ENCODE measurements around the gene GATAD2A.

GATAD2A gene

DNA sequence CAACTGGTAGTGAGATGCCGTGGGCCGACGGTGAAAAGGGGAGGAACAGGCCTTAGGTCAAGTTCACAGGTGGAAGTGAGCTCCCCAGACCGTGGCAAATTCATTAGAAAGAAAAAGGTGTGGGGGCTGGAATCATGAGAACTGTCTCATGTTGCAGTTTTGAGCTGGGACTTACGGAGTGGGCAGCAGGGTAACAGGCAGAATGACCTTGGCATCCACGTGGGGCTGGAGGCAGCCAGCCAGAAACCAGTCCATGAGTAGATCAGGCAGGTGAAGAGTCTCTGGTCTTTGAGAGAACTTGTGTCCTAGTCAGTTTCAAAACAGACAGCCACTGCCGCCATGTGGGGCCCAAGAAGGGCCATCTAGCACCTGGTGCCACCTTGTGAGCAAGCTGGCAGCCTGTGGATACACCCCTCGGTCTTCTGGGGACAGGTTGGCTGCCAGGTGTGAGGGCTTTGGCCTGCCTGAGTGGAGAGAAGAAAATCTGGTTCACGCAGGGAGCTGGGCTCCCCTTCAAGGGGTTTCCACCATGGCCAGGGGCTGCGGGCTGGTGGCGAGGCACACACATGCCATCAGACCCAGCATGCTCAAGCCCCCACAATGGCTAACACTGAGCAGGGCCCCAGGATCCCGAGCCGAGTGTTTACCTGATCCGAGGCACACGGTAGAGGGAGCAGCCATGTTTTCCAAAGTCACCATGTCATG is 86.0 kb downstream of the GATAD2A start:
- DNase-seq = no peak

DNA sequence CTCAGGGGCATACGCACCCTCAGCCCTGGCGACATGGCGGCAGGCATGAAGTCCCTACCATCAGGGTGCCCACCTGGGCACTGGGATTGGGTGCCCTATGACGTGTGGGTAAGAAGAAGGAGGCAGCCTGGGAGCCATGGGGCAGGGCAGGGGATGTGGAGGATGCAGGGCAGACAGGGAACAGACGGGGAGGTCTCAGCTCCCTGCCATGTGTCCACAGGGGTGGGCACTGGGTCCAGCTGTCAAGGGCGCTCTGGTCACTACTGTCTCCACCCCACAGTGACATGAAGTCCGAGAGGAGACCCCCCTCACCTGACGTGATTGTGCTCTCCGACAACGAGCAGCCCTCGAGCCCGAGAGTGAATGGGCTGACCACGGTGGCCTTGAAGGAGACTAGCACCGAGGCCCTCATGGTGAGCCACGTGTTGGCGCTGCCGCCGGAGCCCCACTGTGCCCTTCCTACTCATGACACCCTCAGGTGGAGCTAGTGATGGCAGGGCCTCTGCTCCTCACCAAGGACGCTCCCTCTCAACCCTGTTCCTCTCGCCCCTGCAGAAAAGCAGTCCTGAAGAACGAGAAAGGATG is 86.6 kb downstream of the GATAD2A start:
- no peak for DNase-seq

DNA sequence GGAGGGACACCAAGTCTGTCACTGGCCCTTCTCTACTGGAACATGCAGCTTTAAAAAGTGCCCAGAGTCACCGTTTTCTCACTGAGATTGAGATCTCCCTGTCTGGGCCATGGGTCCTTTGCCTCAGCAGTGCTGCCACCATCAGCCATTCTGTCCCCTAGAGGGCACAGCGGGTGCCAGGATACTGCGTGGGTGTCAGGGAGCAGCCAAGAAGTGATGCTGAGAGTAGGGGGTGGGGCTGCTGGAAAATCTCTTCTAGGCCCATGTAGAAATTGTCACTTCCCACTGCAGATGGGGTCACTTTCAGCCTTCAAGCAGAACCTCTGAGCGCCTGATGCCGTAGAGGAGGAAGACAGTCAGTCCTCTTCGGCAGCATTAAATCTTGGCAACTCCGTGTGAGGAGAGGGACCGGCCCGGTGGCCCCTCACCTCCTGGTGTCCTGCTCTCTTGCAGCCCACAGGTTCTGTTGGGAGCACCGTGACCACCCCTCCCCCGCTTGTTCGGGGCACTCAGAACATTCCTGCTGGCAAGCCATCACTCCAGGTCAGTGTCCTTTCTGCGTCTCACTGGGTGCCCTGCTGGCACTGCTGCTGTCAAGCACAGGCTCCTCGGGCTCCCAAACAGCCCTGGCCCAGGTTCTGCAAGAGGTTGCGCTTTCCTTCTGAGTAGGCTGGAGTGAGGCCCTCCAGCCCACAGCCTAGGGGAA is 88.5 kb downstream of the GATAD2A start:
- DNase-seq = no peak

DNA sequence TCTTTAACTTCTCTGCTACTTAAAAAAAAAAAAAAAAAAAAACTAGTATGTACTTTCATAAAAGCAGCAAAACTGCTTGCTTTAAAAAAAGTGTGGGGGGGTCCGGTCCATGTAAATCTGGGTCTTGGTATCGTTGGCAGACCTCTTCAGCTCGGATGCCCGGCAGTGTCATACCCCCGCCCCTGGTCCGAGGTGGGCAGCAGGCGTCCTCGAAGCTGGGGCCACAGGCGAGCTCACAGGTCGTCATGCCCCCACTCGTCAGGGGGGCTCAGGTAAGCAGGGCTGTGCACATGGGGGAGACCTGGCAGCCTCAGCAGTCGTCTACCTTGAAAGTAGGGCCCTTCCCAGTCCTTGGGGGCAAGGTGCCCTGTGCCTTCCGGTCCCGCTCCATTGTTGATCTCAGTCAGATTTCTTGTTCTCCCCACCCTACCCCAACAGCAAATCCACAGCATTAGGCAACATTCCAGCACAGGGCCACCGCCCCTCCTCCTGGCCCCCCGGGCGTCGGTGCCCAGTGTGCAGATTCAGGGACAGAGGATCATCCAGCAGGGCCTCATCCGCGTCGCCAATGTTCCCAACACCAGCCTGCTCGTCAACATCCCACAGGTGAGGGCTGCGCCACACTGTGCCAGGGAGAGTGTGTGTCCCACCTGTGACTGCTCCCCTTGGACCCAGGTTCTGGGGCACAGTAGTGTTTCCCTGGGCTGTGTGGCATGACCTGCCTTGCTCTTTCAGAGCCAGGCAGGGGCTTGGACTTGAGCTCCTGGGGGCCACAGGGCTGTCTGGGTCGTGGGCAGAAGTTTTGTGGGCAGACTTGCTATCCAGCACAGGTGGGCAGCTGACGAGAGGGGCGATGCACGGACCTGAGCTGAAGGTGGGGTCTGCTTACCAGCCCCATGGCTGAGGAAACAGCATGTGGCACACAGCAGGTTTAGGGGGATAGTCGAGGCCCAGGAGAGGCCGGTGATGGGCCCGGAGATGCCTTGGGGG is 90.4 kb downstream of the GATAD2A start:
- DNase-seq = no peak

DNA sequence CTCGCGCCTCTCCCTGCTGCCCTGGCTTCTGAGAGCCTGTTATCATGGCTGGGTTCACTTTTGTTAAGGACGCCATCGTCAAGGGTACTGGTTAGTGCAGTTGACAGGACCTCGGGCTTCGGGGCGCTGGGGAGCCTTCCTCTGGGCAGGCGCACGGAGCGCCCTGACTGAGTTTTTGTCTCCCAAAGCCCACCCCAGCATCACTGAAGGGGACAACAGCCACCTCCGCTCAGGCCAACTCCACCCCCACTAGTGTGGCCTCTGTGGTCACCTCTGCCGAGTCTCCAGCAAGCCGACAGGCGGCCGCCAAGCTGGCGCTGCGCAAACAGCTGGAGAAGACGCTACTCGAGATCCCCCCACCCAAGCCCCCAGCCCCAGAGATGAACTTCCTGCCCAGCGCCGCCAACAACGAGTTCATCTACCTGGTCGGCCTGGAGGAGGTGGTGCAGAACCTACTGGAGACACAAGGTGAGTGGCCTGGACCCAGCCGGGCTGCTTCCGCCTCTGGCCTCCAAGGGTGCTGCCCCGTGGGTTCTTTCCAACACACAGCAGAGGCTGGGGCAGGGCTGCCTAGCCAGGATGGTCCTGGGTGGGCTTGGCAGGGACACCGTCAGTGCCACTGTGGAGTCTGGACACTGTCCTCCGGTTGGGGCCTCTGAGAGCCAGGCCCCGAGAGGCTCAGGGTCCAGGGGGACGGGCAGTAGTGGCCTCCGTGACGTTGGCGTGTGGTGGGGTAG is 92.9 kb downstream of the GATAD2A start:
- DNase-seq = no peak

DNA sequence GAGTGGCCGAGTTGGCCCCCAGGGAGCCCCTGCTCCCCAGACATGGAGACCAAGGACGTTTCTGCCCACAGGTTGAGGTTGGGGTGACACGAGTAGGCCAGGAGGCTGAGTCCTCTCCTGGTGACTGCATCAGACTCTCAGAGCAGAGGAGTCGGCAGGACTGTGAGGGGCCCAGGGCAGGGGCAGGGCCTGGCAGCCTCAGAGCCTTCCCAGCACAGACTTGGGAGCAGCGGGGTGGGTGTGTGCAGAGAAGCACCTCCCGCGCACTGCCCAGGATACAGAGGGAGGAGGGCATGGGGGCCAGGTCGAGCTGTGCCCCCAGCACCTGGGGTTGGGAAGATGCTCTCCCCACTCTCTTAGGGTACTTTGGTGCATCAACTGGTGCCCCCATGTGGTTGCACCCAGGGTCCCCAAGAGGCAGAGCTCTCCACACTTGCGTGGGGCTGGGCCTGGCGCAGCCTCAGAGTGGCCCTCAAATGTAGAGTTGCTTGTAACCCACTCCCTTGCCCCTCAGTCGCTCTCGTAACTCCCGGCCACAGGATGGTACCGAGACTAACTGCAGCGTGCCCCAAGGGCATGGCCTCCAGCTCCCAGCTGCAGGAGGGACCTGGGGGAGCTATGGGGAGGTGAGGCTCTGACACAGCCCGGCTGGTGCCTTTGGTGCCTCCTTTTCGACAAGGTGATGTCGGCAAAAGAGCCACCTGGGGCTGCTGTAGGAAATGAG is 94.0 kb downstream of the GATAD2A start:
- no peak for DNase-seq

DNA sequence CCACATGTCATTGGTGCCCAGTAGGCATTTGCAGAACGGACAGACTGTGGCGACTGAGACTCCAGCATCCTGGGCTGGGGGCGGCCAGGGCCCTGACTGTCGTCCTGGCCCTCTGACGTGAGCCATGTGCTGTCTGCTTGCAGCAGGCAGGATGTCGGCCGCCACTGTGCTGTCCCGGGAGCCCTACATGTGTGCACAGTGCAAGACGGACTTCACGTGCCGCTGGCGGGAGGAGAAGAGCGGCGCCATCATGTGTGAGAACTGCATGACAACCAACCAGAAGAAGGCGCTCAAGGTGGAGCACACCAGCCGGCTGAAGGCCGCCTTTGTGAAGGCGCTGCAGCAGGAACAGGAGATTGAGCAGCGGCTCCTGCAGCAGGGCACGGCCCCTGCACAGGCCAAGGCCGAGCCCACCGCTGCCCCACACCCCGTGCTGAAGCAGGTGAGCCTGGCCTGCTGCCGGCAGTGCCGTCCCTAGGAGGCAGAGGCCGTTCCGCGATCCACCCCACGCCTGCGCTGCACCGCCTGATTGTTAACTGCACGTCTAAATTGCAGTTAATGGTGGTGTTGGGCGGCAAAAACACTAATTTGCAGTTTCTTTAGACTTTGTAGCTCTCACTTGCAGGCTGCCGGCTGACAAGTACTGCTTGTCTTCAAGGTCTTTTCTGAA is 95.6 kb downstream of the GATAD2A start:
- no peak for DNase-seq

DNA sequence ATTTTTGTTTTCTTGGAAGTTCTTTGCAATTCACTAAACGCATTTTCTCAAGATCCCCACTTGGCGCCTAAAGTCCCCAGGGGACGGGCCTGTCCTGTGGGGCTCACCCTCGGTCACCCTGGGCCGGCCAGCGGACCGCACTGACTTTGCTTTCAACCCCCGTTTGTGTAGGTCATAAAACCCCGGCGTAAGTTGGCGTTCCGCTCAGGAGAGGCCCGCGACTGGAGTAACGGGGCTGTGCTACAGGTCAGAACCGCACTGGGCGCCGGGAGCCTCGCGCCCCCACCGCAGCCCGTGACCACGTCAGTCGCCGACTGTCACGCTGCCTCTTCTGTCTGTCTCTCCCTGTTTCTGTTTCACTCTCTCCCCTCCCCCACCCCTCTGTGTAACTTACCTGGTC is 96.3 kb downstream of the GATAD2A start:
- no peak for DNase-seq

DNA sequence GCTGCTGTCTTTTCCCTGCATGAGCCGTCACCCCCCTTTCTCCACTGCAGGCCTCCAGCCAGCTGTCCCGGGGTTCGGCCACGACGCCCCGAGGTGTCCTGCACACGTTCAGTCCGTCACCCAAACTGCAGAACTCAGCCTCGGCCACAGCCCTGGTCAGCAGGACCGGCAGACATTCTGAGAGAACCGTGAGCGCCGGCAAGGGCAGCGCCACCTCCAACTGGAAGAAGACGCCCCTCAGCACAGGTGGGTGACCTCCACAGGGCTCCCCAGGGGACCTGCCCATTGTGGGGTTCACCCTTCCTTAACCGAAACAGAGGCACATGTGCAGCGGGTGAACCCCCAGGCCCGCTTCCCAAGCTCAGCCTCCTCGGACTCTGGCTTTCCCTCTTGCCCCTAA is 96.8 kb downstream of the GATAD2A start:
- DNase-seq = no peak

DNA sequence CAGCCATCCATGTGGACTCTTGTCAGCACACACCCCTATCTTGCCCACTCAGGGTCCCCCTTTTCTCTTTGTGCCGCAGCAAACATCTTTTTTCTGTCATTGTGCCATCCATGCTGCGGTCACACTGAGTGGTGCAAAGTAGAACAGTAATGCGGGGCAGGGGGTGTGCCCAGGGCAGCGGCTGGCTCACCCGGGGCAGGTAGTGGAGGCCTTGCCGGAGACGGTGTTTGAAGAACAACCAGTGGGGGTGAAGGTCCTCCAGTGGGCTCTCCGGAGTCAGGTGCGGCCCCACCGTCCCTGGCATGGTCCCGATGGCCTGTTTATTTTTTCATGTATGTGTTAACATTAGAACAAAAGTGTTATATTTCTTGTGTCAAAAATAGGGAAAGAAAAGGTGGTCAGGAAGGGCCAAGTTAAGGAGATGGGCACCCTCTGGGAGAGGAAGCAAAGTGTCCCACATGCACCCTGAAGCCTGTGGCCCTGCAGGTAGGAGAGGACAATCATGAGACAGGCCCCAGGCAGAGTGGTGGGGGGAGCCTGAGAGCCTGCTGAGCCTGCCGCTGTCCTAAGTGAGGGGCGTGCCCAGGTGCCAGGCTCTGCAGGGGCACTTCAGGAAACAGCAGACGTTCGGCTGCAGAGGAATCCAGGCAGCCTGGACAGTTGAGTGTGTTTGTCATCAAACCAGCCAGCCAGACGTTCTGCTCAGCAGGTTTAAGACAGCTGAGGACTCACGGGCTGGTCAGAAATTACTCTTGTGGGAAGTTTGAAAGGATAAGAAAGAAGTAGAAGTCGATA is 97.5 kb downstream of the GATAD2A start:
- DNase-seq = no peak

DNA sequence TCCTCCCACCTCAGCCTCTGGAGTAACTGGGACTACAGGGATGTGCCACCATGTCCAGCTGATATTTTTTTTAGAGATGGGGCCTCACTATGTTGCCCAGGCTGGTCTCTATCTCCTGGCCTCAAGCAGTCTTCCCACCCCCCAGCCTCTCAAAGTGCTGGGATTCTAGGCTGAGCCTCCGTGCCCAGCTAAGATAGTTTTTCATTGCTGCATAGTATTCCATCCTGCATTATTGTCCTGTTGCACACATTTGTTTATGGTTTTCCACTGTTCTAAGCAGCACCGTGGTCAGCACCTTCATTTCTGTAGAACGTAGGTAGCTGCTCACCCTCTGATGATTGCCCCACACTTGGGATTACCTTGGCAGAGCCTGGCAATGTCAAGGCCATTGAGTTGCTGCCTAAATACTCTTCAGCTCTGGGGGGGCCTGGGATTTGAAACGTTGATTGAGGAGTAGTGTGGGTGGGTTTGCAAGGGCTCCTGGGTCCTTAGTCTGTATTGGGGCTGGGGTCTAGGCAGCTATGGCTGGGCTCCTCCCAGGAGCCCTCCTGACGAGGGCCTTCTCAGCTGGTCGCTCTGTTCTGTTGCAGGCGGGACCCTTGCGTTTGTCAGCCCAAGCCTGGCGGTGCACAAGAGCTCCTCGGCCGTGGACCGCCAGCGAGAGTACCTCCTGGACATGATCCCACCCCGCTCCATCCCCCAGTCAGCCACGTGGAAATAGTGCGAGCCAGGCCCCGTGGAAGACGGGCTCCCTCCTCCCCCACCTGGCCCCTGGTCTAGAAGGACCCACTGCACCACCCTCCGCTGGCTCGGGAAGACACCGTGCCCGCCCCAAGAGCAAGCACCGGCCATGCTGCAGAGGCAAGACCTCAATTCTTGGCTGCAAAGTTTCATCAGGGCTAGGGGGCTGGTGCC is 99.5 kb downstream of the GATAD2A start:
- no peak for DNase-seq

DNA sequence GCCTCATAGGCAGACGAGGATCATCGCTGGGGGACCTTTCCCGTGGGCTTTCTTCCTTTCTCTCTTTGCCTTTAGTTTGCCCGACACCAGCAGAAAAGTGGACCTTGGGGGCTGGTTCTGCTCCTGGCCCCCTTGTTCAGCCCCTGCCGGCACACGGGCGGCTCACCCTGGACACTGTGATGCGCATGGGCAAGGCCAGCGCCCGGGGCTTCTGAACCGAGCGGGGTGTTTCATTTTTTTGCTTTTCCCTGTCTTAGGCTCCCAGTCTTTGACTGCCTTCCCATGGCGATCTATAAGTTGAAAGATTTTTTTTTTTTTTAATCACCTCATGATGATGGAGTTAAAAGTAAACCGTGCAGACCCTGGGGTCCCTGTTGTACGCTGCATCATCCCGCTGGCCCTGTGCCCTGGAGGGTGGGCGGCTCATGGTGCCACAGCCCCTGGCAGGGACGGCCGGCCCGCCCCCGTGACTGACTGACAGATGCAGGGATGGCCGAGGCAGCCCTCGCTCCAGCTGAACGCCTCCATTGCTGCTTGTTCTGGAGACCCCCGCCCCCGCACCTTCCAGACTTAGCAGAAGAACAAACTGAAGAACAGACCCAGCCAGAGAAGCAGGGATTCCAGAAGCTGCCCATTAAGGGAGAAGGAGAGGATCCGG is 100.3 kb downstream of the GATAD2A start:
- DNase-seq = no peak

DNA sequence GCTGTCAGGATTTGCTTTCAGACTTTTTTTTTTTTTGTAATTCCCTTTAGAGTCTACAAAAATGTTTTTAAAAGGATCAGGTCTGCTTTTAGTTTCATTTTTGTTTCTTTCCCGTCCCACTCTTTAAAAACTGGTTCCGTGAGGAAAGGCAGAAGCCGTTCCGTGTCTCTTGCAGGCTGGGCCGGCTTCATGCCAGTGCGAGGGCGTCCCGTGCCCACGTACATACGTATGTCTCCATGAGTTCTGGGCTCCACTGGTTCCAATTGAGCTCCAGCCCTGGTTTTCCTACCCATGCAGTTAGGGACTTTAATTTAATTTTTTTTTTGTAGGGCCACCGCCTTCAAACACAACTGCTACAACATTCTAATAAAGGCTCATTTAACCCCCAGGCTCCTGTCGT is 101.1 kb downstream of the GATAD2A start:
- DNase-seq = no peak

DNA sequence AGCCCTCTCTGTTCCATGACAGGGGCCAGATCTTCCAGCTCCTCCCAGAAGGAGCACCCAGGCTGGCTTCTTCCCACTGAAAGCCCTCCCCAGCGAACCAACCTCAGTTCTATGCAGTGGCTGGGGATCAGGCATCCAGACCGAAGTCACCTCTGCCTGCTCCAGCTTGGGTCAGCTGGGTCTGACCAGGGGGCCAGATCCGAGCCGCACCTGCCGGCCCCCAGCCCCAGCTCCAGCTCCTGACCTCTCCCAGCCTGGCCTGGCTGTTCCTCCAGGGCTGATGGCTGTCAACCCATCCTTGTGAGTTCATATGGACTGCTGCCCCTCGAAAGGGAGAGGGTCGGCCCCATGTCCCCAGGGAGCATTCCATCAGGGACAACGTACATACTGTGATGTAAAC is 101.9 kb downstream of the GATAD2A start:
- DNase-seq = no peak

DNA sequence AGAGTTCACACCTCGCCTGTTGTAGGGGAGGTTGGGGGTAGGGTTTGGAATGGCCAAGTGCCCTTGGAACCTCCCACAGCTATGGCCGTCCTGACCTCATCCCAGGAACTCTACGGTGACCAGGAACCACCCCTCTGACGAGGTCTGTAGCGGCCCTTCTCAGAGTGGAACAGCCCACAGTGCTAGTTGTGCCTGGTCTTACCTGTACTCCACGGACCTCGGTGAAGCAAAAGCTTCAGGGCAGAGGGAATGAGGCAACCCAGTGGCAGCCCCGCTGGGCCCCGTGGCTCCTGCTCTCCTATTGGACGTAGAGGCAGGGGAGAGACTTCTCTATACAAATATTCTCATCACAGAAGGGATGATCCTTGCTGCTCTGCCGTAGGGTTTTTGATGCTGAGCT is 102.7 kb downstream of the GATAD2A start:
- no peak for DNase-seq

DNA sequence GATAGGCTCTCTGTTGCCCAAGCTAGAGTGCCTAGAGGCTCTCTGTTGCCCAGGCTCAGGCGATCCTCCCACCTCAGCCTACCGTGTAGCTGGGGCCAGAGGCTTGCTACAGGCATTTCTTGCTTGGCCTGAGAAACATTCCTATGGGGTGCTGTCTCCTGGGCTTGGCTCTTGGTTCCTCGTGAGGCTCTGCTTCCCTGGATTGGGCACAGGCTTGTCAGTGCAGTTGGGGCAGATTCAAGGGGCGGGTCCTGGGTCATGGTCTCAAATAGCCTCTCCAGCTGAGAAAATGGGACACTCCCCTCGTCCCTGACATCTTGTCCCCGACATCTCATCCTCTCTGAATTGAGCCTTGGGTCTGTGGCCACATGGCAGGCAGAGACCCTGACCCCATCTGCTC is 105.0 kb downstream of the GATAD2A start:
- DNase-seq = no peak

DNA sequence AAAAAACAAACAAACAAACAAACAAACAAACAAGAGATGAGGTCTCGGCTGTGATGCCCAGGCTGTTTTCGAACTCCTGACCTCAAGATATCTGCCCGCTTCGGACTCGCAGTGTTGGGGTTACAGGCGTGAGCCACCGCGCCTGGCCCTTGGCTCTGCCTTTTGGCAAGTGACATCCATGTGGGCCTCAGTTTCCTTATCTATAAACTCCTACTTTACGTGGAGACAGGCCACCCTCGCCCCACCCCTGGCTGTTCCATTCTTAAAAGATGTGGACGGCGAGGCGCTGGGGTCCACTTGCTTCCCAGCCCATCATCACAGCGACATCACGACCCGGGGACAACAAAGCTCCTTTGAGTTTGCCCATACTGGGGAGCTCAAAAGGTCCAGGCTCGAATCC is 108.2 kb downstream of the GATAD2A start:
- DNase-seq = no peak

DNA sequence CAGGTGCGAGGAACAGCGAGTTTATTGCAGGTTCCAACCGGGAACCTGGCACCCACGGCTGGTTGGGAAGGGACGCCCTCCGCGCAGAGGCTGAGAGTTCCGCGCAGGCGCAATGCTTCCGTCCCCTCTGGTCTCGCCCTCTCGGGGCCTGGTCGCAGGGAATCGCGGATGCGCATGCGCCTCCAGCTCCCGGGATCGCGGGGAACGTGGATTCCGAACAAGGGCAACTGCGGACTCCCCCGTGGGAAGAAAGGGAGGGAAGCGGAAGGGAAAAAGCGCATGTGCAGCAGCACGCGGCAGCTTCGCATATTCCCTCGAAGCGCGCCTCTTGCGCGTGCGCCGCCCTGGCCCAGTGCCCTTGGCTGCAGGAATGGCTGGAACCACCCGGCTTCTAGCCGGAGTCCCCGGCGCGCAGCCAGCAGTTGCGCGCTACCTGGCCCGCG is 108.8 kb downstream of the GATAD2A start:
- DNase-seq = no peak

All from activated naive CD4-positive, alpha-beta T cell treated with Interleukin-2 at 50 U/mL for 16 hours (primary cell).